OCI-LY3 (cell line): ENCODE data around the gene RAVER1.
A peak's percentile ranks its signal among the peaks of the same experiment; 100 is the strongest.

ENCODE experiments used
- H2AFZ ChIP-seq: fragments of 200-600, 300-600 bp; shearing (Covaris generic); 2 replicates; pipeline ENCODE4 v1.6.0; 2014; ENCODE audit warnings: antibody characterized with exemption, low read depth, low read length
- H3K27ac ChIP-seq: fragments of 200-600, 300-600 bp; sonication (generic); 2 replicates; pipeline ENCODE4 v1.5.1; 2014; ENCODE audit warnings: mild to moderate bottlenecking, low read length, moderate library complexity, mixed read lengths
- H3K27me3 ChIP-seq: fragments of 200-600, 300-600 bp; sonication (generic); 2 replicates; pipeline ENCODE4 v1.6.1; 2014; ENCODE audit warnings: low read depth, low read length, mixed read lengths
- H3K36me3 ChIP-seq: fragments of 200-600, 300-600 bp; sonication (generic); replicated peaks from 2 replicates; pipeline ENCODE3; 2014; ENCODE audit warnings: low read depth, low read length, mixed read lengths
- H3K4me1 ChIP-seq: fragments of 300-600, 200-600 bp; sonication (generic); 2 replicates; pipeline ENCODE4 v1.6.1; 2014; ENCODE audit warnings: low read length, mixed read lengths
- H3K4me2 ChIP-seq: fragments of 200-600, 300-600 bp; sonication (generic); 2 replicates; pipeline ENCODE4 v1.6.1; 2014; ENCODE audit warnings: low read length, mixed read lengths
- H3K4me3 ChIP-seq: fragments of 300-600, 200-600 bp; sonication (generic); 2 replicates; pipeline ENCODE4 v1.5.1; 2014; ENCODE audit warnings: antibody characterized with exemption, mild to moderate bottlenecking, low read length, moderate library complexity
- H3K79me2 ChIP-seq: fragments of 300-600, 200-600 bp; shearing (Covaris generic); 2 replicates; pipeline ENCODE4 v1.6.1; 2014; ENCODE audit warnings: mild to moderate bottlenecking, low read length, mixed read lengths
- H3K9ac ChIP-seq: fragments of 300-600, 200-600 bp; shearing (Covaris generic); 2 replicates; pipeline ENCODE4 v1.6.0; 2014; ENCODE audit warnings: mild to moderate bottlenecking, low read length, moderate library complexity
- H3K9me3 ChIP-seq: fragments of 200-600, 300-600 bp; shearing (Covaris generic); 2 replicates; pipeline ENCODE4 v1.6.1; 2014; ENCODE audit warnings: low read length, mixed read lengths; ENCODE audit not compliant: insufficient read depth
- H4K20me1 ChIP-seq: fragments of 200-600, 300-600 bp; sonication (generic); 2 replicates; pipeline ENCODE4 v1.6.1; 2016; ENCODE audit warnings: low read length, mixed read lengths; ENCODE audit not compliant: insufficient read depth
- CTCF ChIP-seq: fragments of 200-600, 300-600 bp; sonication (generic); IDR thresholded peaks from 2 replicates; pipeline ENCODE4 v1.5.1; 2014; ENCODE audit warnings: antibody characterized with exemption, low read length, low read depth
- EZH2phosphoT487 ChIP-seq: fragments of 200-600 bp; shearing (Covaris generic); IDR thresholded peaks from 2 replicates; pipeline ENCODE4 v1.6.1; 2018; ENCODE audit warnings: antibody characterized with exemption, mixed run types, low read depth

Gene RAVER1

GRCh38 chr19:10316229-10317044 lies 16.9 kb downstream of the RAVER1 start:
- no peaks in the 10 kb centered on the region for H3K9me3 ChIP-seq
- H3K27me3 ChIP-seq, result no peaks in the 10 kb centered on the region
- no peaks in the 10 kb centered on the region for H4K20me1 ChIP-seq
- H3K4me1 ChIP-seq, result peaks cover 11% of the 10 kb centered on the region
- no peak overlapping the region for H2AFZ ChIP-seq
- peaks cover 37% of the 10 kb centered on the region for H3K36me3 ChIP-seq
- H3K27ac ChIP-seq, result peak overlapping the region; percentile 32
- peak overlapping the region; percentile 84 for H3K4me3 ChIP-seq
- no peak overlapping the region; the same call in 1 of the 2 replicates for H3K9ac ChIP-seq
- peak overlapping the region; percentile 96 for H3K4me2 ChIP-seq
- TF ChIP-seq EZH2phosphoT487 (no peak), CTCF (no peak)
- peaks cover 3% of the 10 kb centered on the region; the same call in 1 of the 2 replicates for H3K79me2 ChIP-seq

- Histone ChIP-seq H3K27ac (peak within 1 kb of the TSS; percentile 32), H2AFZ (peak within 1 kb of the TSS; percentile 61), H3K4me2 (peak within 1 kb of the TSS; percentile 96), H3K79me2 (peaks cover 3% of the 10 kb centered on the region; the same call in 1 of the 2 replicates), H3K36me3 (peaks cover 29% of the 10 kb centered on the region), H3K4me1 (peaks cover 11% of the 10 kb centered on the region), H3K9me3 (no peaks in the 10 kb centered on the region), H4K20me1 (no peaks in the 10 kb centered on the region), H3K9ac (peak within 1 kb of the TSS; percentile 53), H3K4me3 (peak within 1 kb of the TSS; percentile 84), H3K27me3 (no peaks in the 10 kb centered on the region)
- no peak for TF ChIP-seq CTCF
- no peak for TF ChIP-seq EZH2phosphoT487
Measured at GRCh38 chr19:10315335-10316214, 17.8 kb downstream of the RAVER1 start, which contains the start of gene FDX2. TSS of gene FDX2 (minus strand) at chr19:10316015. CDS start at chr19:10315996, 19 bp downstream.

GRCh38 chr19:10309423-10309822 lies 23.9 kb downstream of the RAVER1 start, which contains the start of gene ZGLP1:
TSS of gene ZGLP1 (minus strand) at chr19:10309815.
- H3K79me2 ChIP-seq, result no peaks in the 10 kb centered on the region
- no peak for TF ChIP-seq CTCF
- no peak for TF ChIP-seq EZH2phosphoT487
- no peaks in the 10 kb centered on the region for H4K20me1 ChIP-seq
- H3K36me3 ChIP-seq, result no peaks in the 10 kb centered on the region
- no peaks in the 10 kb centered on the region for H3K9me3 ChIP-seq
- H3K9ac ChIP-seq, result no peak within 1 kb of the TSS
- H3K4me2 ChIP-seq, result no peak within 1 kb of the TSS
- no peaks in the 10 kb centered on the region for H3K4me1 ChIP-seq
- no peak within 1 kb of the TSS for H3K27ac ChIP-seq
- H2AFZ ChIP-seq, result no peak within 1 kb of the TSS
- H3K27me3 ChIP-seq, result no peaks in the 10 kb centered on the region
- no peak within 1 kb of the TSS for H3K4me3 ChIP-seq

- H3K9me3 ChIP-seq, result no peaks in the 10 kb centered on the region
- TF ChIP-seq CTCF, result no peak
- no peak for TF ChIP-seq EZH2phosphoT487
- H3K4me1 ChIP-seq, result no peaks in the 10 kb centered on the region
- no peak overlapping the region for H3K9ac ChIP-seq
- H3K4me3 ChIP-seq, result no peak overlapping the region
- no peak overlapping the region for H3K27ac ChIP-seq
- no peak overlapping the region for H2AFZ ChIP-seq
- H3K4me2 ChIP-seq, result no peak overlapping the region
- H3K79me2 ChIP-seq, result no peaks in the 10 kb centered on the region
- H3K27me3 ChIP-seq, result no peaks in the 10 kb centered on the region
- no peaks in the 10 kb centered on the region for H4K20me1 ChIP-seq
- H3K36me3 ChIP-seq, result no peaks in the 10 kb centered on the region
Measured at GRCh38 chr19:10306327-10306726, 27.0 kb downstream of the RAVER1 start.
